HG03039 (cell line): ENCODE results near the gene CERS1.

ENCODE experiments used
- ATAC-seq: cut with Tn5 transposase; IDR thresholded peaks from one replicate; pipeline ENCODE4 v1.9.1; 2021; ENCODE audit warnings: mild to moderate bottlenecking, moderate library complexity; ENCODE audit not compliant: unreplicated experiment

Gene CERS1

GRCh38 chr19:18876865-18877264 lies 19.1 kb downstream of the CERS1 start:
- ATAC-seq, result no peak

GRCh38 chr19:18875726-18876125 lies 20.2 kb downstream of the CERS1 start:
- no peak for ATAC-seq

GRCh38 chr19:18871543-18871942 lies 24.4 kb downstream of the CERS1 start:
- no peak for ATAC-seq

GRCh38 chr19:18870531-18871172 lies 25.3 kb downstream of the CERS1 start:
- no peak for ATAC-seq

GRCh38 chr19:18869781-18870530 lies 26.0 kb downstream of the CERS1 start:
- ATAC-seq, result no peak

GRCh38 chr19:18869023-18869618 lies 26.8 kb downstream of the CERS1 start:
- ATAC-seq, result no peak

GRCh38 chr19:18868380-18869022 lies 27.5 kb downstream of the CERS1 start:
- ATAC-seq, result no peak

GRCh38 chr19:18867751-18868150 lies 28.2 kb downstream of the CERS1 start:
- no peak for ATAC-seq

GRCh38 chr19:18867199-18867598 lies 28.8 kb downstream of the CERS1 start:
- no peak for ATAC-seq

- no peak for ATAC-seq
These were observed 29.2 kb downstream of the CERS1 start for GRCh38 chr19:18866800-18867123.

GRCh38 chr19:18865973-18866799 lies 29.8 kb downstream of the CERS1 start:
- ATAC-seq, result no peak

- ATAC-seq, result no peak
These were observed 30.6 kb downstream of the CERS1 start for GRCh38 chr19:18865106-18865972.

- no peak for ATAC-seq
These were observed 32.1 kb downstream of the CERS1 start for GRCh38 chr19:18863843-18864362.

- no peak for ATAC-seq
These were observed 32.7 kb downstream of the CERS1 start for GRCh38 chr19:18862976-18863842.

GRCh38 chr19:18861917-18862316 lies 34.0 kb downstream of the CERS1 start:
- ATAC-seq, result no peak

- ATAC-seq, result no peak
These were observed 34.7 kb downstream of the CERS1 start for GRCh38 chr19:18861235-18861634.

- ATAC-seq, result no peak
These were observed 35.2 kb downstream of the CERS1 start for GRCh38 chr19:18860725-18861124.

GRCh38 chr19:18860302-18860700 lies 35.7 kb downstream of the CERS1 start:
- ATAC-seq, result no peak
